GM04504 (cell line): ENCODE data around the gene MIS18A.
A peak's percentile ranks its signal among the peaks of the same experiment; 100 is the strongest.
"Not testable (repeated sequence)": the region's sequence is repeated elsewhere in the genome, so short reads cannot be mapped to it uniquely, and the experiment has no call there.

Experiments used
- DNase-seq: peaks from one replicate; pipeline ENCODE4 v3.0.0-alpha.2; 2012; ENCODE audit warnings: low read depth

MIS18A gene

GRCh38 chr21:32304998-32305397 is 26.1 kb upstream of the MIS18A start:
- no peak for DNase-seq

- DNase-seq = no peak
These were observed 24.5 kb upstream of the MIS18A start for GRCh38 chr21:32303385-32303784.

- DNase-seq = no peak
These were observed 23.7 kb upstream of the MIS18A start for GRCh38 chr21:32302560-32302959.

GRCh38 chr21:32301596-32301995 is 22.7 kb upstream of the MIS18A start:
- DNase-seq = no peak

GRCh38 chr21:32300117-32300681 is 21.4 kb upstream of the MIS18A start:
- DNase-seq = no peak

GRCh38 chr21:32299695-32300094 is 20.8 kb upstream of the MIS18A start:
- no peak for DNase-seq

GRCh38 chr21:32298658-32299081 is 19.8 kb upstream of the MIS18A start, which contains the start of gene MRAP:
TSS of gene MRAP (plus strand) at chr21:32298855. CDS start at chr21:32298972, 117 bp downstream.
- no peak for DNase-seq

GRCh38 chr21:32298148-32298559 is 19.3 kb upstream of the MIS18A start:
- DNase-seq = no peak

- DNase-seq = no peak
These were observed 18.6 kb upstream of the MIS18A start for GRCh38 chr21:32297449-32297848.

GRCh38 chr21:32285476-32285875 is 6.6 kb upstream of the MIS18A start:
- DNase-seq = no peak

GRCh38 chr21:32282992-32283391 is 4.1 kb upstream of the MIS18A start:
- DNase-seq = no peak

GRCh38 chr21:32281531-32281930 is 2.7 kb upstream of the MIS18A start:
- no peak for DNase-seq

GRCh38 chr21:32279377-32279680 is 480 bp upstream of the MIS18A start:
- no peak for DNase-seq

GRCh38 chr21:32278103-32278502 is 746 bp downstream of the MIS18A start:
- DNase-seq = no peak

- DNase-seq = no peak
These were observed 2.2 kb downstream of the MIS18A start for GRCh38 chr21:32276671-32277070.

GRCh38 chr21:32270748-32271147 is 8.1 kb downstream of the MIS18A start:
- no peak for DNase-seq

GRCh38 chr21:32265321-32265720 is 13.5 kb downstream of the MIS18A start:
- not testable (repeated sequence) for DNase-seq

GRCh38 chr21:32261929-32262328 is 16.9 kb downstream of the MIS18A start:
- no peak for DNase-seq

GRCh38 chr21:32260130-32260529 is 18.7 kb downstream of the MIS18A start:
- no peak for DNase-seq

- DNase-seq = not testable (repeated sequence)
These were observed 20.1 kb downstream of the MIS18A start for GRCh38 chr21:32258786-32259048.

- peak; percentile 71 for DNase-seq
These were observed 20.7 kb downstream of the MIS18A start for GRCh38 chr21:32257962-32258785.

GRCh38 chr21:32256873-32257620 is 21.8 kb downstream of the MIS18A start:
- DNase-seq = peak; percentile 86

- DNase-seq = no peak
These were observed 22.6 kb downstream of the MIS18A start for GRCh38 chr21:32256251-32256650.
